SIG-M5 treated with dmso at 0.1 percent for 504 hours (cell line): ENCODE data around the gene WIPF1.

Experiments used
- DNase-seq: peaks from one replicate; lab custom pipeline; 2025; ENCODE audit not compliant: unreplicated experiment; lab: John Stamatoyannopoulos, UW

The WIPF1 gene

DNA sequence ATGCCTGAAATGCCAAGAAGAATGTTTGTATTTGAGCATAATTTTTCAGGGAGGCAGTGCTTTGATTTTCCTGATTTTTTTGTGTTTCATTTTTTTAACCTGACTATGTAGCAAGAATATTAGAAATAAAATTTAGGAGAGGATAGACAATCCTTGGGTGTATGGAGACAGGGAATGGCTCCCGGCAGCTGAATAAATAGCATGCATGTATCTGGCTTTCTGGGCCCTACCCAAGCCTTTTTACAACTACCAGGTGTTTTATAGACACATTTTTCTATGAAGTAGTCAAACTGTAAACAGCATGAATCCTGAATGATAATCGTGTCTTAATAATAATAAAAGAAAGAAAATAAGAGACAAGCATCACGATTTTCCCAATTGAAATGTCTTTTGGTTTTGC is 52.4 kb downstream of the WIPF1 start:
- DNase-seq: no peak

DNA sequence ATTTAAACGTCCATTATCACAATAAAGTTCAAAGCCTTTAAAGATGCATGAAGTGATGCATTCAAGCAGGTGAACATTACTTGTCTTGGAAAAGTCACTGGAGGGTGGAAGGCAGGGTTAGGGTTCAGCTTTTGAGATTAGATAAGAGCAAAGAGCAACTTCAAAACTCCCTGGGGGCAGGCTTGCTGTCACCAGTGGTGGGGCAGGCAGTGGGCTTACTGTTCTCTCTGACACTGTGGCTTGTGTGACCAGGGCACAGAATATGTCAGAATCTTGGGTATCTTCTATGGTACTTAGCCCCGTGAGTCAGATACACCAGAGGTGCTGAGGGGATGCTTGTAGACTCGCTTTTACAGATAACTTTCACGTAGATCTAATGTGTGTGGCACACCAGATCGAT is 52.8 kb downstream of the WIPF1 start:
- no peak for DNase-seq

DNA sequence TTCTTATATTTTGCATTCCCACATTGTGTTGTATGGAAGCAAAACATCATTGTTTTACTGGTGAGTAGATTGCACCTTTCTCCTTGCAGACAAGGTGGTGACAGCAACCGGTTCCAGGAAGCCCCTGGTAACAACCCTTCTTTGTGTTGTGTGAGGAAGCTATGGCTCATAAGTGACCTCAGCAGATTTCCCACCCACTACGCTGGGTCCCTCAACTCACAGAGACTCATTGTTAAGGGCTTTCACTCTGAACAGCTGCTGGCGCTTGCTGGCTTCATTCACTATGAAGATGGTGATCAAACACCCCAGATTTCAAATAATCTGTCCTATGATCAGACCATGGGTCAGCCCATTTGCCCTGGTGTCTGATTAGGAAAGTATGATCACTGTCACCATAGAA is 53.4 kb downstream of the WIPF1 start:
- DNase-seq: no peak

DNA sequence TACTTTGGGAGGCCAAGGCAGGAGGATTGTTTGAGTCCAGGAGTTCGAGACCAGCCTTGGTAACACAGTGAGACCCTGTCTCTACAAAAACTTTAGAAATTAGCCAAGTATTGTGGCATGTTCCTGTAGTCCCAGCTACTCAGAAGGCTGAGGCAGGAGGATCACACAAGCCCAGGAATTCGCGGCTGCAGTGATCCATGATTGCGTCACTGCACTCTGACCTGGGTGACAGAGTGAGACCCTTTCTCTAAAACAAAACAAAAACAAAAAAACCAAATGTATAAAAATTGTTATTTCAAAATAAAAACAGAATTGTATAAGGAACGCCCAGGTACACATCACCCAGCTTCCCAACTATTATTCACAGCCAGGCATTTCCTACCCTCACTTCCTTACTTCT is 56.7 kb downstream of the WIPF1 start:
- DNase-seq: no peak

DNA sequence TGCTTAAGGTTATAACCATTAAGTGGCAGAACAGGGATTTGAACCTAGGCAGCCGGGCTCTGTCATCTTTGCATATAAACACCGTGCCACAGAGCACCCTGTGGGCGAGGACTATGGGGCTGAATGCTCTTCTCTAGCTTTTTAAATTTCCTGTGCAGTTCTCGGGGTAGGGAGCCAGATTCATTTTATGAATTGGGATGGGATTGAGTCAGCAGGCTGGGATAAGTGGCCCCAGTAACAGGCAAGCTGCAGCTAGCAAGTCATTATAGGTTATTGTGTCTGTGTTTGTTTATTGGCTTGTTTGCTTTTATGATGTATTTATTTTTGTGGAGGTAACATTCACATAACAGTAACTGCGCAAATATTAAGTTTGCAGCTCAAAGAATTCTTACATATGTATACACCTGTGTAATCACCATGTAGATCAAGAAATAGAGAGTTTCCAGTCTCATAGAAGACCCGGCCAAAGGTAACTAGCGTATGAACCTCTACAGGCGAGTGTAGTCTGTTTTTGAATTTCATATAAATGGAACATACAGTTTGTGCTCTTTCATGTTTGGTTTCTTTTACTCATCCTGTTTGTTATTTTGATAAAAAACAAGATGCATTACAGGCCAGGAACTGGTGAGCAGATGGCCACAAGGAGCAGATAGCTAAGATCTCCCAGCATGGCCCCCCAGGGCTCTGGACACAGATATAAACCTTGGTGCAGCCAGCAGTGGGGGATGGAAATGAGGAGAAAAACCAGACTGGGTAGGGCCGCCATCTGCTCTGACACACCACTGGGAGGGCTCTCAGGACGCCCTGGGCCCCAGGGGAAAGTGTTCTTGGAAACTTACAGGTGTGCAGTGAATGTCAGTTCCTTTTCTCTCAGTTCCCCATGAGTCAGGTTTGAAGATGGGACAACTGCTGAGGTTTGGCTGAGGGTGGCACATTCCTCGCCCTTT is 61.6 kb downstream of the WIPF1 start:
- no peak for DNase-seq

DNA sequence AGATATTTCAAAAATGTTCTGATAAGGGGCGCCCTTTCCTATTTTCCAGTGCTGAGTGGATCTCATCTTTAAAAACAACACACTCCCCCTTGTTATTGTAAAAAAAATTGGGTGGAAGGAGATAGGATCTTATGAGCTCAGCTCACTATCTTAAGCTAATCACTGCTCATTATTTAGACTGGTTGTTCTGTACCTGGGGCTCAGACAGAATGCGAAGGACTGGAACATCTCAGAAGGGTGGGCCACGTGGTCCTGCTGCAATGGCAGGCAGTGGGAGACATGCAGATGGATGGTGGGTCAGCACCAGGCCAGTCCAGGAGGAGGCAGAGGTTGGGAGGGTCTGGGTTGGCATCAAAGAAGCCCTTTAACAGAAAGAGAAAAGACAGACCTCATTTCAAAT is 62.5 kb downstream of the WIPF1 start:
- DNase-seq: no peak

DNA sequence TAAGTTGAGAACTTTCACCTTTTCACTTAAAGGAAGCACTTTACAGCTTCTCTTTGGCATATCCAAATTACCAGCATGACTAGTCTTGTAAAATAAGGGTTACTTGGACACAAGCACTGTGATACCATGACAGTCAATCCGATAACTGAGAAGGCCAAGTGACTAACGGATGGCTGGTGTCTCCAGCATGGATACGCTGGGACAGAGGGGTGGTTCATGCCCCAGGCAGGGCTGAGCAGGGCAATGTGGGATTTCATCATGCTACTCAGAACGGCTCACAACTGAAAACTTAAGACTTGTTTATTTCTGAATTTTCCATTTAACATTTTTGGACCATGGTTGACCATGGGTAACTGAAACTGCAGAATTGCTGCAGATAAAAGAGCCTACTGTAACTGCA is 67.7 kb downstream of the WIPF1 start:
- DNase-seq: no peak

DNA sequence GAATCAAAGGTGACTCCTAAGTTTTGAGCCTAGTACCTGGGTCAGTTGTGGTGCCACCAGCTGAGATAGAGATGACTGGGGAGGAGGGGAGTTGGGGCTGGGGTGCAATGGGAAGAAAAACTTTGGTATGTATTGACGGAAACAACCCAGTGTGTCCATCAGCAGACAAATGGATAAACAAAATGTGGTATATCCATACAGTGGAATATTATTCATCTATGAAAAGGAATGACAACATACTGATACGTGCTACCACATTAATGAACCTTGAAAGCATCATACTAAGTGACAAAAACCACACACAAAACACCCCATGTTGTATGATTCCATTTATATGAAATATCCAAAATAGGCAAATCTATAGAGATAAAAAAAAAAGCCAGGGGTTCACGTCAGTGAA is 69.6 kb downstream of the WIPF1 start:
- no peak for DNase-seq

DNA sequence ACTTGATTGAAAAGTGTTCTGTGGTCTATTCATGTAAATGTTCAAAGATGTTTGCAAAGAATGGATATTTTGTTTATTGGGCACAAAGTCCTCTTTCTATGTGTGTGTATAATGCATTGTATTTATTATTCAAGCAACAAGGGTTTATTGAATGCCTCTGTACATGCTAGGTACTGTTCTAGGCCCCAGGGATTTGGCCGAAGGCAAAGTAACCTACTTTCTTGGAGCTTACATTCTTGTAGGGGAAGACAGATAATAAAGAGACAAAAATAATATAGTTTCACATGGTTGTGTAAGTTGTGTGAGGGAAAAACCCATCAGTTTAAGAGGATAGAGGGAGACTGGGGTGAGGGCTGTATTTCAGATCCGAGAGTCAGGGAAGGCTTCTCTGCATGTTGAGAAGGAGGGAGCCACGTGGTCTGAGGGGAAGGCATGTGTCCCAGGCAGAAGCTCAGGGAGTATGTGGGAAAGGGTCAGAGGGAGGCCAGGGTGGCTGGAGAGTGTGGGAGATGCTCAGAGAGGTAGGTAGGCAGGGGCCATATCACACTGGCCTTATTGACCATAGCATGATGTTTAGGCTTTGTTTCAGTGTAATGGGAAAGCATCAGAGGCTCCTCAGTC is 70.4 kb downstream of the WIPF1 start:
- no peak for DNase-seq

DNA sequence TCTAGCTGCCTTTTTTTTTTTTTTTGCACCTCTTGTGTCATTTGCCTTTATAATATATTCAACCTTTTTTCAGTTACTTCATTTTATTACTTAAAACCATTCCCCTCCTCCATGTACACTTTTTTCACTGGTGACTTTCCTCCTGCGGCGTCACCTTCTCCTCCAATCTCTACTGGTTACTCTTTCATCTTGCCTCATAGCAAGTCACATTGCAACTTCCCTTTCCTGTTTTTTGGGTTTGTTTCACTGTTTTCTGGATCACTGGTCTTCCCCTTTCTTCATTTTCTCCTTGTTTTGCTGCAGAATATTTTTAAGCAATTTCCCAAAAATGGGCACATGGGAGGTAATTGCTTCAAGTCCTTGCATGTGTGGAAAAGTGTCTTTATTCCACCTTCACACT is 73.1 kb downstream of the WIPF1 start:
- DNase-seq: peak; percentile 55

DNA sequence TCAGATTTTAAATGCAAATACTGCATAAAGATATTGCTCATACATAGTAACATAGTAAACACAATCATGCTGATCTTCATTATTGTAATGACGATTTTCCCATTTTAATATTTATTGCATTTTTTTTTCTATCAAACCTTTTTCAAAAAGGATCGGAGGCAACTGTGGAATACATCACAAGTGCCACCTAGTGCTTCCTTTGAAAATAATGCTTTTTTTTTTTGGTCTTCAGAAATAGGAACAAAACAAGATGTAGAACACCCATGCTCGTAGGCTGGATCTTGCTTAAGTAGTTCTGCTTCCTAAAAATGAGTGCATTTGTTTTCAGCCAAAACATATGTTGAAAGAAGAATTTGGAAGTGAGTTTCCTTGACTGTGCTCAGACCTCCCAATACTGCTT is 75.1 kb downstream of the WIPF1 start:
- peak; percentile 81 for DNase-seq

DNA sequence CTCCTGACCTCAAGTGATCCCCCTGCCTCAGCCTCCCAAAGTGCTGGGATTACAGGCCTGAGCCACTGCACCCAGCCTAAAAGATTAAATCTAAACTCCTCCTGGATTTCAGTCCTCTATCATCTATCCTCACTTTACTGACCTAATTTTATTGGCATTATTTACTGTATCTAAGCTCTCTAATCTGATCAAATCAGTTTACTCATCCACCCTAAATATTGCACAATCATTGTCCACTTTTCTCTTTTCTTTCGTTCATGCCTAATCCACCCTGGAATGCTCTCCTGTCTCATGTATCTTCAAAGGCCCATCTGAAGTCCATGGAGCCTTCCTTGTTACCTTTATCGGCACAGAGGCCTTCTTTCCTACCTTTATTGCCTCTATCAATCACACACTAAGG is 79.2 kb downstream of the WIPF1 start:
- no peak for DNase-seq

DNA sequence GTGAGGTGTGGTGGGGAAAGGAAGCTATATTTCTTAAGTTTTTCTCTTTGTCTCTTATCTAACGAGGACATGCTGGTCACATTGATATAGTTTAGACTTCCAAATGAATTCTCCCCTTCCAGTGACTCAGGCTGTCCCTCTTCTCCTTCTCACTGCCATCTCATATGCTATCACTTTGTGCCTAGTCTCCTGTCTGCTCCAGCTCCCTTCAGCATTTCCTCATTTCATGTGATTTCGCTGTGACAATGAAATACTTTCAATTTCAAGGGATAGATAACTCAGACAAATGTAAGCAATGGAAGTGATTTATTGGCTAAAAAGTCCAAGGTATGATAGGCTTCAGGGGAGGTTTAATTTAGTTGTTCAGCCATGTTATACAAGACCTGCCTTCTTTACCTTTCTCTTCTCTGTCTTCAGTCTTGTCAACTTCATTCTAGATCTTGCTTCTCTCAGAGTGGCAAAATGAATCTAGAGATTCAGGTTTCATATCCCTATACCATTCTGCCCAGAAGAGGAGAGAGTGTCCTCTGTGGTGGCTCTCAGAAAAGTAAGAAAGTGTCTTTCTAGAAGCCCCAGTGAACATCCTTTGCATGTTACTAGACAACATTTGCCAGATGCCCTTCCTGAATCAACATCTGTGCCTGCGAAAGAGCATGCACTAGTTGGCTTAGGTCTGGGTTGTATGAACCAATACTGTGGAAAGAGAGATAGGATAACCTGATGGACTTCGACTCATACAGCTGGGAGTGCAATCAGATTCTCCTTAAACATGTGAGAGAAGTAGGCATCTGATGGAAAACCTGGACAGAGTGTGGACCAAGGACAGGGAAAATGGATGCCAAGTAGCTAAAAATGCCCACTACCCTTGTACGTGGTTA is 80.9 kb downstream of the WIPF1 start:
- DNase-seq: peak; percentile 28

DNA sequence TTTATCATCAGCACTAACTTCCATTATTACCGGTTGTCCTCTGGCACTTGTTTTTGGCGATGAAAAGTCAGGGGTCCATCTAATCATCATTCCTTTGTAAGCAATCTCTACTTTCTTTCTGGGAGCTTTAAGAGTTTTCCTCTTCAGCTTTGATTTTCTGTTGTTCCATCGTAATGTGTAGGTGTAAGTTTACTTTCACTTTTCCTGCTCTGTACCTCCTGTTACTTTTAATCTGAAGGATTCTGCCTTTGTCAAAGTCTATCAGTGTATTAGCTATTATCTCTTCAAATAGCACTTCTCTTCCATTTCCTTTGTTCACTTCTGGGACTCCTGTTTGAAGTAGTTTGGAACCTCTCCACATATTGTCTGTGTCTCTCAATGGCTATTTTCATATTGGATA is 85.3 kb downstream of the WIPF1 start:
- no peak for DNase-seq

DNA sequence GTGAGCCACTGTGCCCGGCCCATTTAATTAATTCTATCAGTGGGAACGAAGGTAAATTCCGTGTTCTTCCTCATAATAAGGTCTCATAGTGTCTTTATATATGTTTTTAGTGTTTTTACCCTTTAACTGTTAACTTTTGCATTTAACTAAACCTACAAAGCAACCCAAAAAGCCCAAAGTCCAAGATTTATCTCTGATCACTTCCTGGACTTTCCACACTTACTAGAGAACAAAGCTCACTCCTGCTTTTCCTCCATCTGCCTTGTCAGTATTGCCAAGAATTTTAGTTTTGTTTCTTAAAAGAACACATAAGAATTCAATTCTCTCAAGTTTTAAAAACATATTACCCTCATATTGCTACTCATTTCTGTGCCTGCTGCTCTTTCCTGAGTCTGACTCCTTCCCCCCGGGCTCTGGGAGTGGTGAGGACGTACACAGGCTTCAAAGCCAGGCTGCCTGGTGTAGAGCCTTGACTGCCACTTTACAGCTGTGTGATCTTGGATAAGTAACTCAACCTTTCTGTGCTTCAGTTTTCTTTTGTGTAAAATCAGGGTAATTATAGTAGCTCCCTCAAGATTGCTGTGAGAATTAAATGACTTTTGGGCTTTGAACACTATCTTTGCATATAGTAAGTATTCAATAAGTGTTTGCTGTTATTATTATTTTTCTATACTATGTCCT is 85.9 kb downstream of the WIPF1 start:
- DNase-seq: no peak

DNA sequence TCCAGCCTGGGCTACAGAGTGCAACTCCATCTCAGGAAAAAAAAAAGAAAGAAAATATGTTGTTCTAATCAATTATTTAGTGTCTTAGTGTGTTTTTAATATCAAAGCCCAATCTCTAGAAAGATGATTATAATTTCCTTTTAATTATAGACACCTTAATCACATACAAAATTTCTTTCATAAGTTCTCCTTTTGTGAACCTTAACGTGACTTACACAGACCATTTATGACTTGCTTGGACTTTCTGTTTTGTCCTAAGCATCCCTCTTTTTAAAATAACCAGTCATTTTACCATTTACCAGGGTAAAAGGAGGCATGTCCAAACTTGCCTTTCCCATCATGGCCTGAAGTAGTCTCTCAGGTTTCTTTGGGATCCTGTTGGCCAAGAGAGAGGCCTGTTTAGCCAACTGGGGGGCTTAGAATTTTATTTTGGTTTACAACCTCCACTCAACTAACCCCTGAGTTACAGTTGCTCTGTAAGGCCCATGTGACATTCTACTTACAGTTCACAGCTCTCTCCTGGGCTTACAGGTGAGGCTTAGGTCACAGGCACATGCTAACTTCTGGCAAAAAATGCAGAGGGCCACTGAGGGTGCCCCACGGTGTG is 86.9 kb downstream of the WIPF1 start:
- no peak for DNase-seq
